AG09319 (cell line): Measurements from ENCODE around the gene CDKAL1.

Source experiments
- DNase-seq: peaks from one replicate; pipeline ENCODE4 v3.0.0-alpha.2; 2010; ENCODE audit warnings: low read depth; ENCODE audit errors: extremely low read depth
- TF ChIP-seq, protein P1 (sequence below): IDR thresholded peaks from 2 replicates; pipeline ENCODE4 v1.5.1; 2011; ENCODE audit warnings: low read depth, mild to moderate bottlenecking, inconsistent platforms, low read length, moderate library complexity

Gene CDKAL1

DNA sequence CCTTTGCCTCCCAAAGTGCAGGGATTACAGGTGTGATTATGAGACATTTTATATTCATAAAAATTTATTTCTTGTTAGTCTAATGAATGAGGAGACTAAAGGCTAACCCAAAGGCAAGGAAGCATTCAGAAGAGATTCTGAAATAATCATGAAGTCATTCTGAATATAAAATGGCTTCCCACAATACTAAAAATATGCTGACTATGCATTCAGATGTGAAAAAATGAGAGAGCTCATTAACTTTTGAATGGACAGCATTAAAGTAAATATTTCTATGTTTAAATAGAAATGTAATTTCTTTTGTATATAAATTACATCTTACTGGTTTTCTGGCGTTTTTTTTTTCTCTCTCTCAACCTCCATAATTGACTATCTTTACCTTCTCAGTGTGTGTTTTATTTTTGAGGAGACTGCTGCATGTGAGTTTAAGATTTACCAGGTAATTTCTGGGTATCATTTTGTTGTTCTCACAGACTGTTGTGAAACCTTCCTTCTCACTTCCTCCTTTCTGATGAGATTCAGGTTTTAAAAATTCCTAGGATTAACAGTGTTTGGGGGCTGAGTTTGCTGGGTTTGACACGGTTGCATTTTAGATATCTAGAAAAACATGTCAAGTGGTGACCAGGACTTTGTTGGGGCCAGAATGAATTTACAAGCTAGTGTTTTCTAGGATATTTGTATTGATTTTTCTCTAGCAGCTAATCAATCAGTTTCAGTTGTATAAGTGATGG is 316.6 kb downstream of the CDKAL1 start:
- DNase-seq, result no peak
- TF ChIP-seq, protein P1, sequence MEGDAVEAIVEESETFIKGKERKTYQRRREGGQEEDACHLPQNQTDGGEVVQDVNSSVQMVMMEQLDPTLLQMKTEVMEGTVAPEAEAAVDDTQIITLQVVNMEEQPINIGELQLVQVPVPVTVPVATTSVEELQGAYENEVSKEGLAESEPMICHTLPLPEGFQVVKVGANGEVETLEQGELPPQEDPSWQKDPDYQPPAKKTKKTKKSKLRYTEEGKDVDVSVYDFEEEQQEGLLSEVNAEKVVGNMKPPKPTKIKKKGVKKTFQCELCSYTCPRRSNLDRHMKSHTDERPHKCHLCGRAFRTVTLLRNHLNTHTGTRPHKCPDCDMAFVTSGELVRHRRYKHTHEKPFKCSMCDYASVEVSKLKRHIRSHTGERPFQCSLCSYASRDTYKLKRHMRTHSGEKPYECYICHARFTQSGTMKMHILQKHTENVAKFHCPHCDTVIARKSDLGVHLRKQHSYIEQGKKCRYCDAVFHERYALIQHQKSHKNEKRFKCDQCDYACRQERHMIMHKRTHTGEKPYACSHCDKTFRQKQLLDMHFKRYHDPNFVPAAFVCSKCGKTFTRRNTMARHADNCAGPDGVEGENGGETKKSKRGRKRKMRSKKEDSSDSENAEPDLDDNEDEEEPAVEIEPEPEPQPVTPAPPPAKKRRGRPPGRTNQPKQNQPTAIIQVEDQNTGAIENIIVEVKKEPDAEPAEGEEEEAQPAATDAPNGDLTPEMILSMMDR, result no peak

DNA sequence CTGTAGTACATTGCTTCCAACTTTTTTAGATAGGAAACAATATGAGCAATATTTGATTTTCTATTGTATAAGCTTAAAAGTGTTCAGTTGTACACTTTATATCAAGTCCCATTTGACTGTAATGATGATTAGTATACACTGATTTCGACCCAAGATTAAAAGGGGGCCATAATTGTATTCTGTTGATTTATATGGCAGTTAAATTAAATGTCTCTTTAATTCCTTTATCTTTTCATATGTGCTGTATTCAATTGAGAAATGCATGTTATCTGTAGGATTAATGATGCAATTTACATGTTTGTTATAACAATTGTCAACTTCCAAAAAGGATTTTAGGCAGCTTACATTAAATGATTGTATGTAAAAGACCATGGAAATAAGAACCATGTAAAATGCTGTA is 317.5 kb downstream of the CDKAL1 start:
- TF ChIP-seq, protein P1, result no peak
- no peak for DNase-seq

DNA sequence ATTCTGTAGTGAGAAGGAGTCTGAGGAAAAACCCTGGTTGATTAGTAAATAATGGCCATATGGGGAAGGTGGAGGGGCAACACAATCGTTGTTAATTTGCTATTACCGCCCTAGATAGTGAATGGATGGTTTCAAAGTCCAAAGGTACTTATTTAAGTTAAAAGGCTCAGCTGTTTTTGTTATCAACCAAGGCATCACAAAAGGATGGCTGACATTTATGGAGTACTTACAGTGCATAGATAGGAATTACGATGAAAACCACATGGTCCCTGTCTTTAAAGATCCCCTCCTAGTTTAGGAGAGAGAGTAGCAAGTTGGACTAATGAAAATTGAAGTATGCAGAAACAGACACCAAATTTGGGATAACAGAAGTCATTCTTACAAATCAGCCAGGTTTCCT is 319.6 kb downstream of the CDKAL1 start:
- DNase-seq, result no peak
- TF ChIP-seq, protein P1, result no peak

DNA sequence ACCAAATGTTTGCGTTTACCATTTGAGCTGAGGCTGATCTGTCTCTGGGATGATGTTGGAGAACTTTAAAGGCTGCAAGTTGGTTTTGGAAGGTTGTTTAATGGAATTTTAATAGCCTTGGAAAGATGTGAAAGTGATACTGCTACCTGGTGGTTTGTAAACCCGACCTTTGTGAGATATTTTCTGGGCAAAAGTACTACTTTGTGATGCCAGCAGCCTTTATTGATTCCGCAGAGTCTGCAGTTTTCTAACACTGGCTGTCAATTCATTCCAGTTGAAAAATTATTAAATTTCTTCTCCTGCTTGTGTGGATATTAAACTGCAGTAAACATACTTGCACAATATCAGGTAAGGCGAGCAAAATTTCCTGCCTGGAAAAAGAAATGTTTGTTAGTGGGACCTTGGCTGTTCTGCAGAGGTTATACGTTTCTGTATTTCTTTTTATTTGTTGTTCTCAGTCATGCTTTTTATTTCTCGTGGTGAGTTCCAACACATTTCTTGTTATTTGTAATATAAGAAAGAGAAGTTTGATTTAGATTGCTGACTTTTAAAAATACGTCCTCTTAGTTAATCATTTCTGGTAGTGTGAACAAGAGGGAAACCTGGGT is 322.5 kb downstream of the CDKAL1 start:
- TF ChIP-seq, protein P1, result no peak
- DNase-seq, result no peak

DNA sequence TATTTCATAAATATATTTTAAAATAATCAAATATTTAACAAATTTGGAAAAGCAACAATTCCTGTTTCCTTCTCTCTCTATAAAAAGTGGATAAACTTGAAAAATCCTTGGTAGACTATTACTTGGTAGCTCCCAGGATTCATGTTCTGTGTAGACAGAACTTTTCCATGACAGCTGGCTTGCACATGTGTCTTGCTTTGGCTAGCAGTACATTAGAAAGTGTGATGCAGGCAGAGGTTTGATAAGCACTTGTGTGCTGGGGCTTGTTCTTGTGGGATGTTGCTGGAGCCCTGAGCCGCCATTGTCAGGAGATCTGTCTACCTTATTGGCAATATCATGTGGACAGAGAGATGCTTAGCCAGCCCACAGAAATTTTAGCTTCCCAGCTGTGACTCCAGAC is 327.2 kb downstream of the CDKAL1 start:
- no peak for DNase-seq
- TF ChIP-seq, protein P1, result no peak

DNA sequence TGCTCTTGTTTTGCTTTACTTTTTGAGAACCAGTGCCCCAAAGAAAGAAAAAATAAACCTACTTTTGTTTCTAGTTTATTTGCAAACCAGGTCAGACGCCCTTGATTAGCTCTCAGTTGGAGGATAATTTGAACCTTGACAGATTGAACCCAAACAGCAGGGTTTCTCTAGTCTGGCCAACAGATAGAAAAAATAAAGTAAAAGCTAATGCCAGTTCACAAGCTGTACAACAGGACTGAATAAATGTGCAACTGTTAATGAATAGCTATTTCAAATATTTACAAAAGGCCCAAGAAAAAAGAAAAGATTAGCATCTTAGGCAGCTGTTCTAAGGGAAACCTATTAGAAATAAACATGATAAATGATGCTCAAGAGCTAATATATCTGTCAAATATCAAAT is 331.8 kb downstream of the CDKAL1 start:
- no peak for DNase-seq
- TF ChIP-seq, protein P1, result no peak

DNA sequence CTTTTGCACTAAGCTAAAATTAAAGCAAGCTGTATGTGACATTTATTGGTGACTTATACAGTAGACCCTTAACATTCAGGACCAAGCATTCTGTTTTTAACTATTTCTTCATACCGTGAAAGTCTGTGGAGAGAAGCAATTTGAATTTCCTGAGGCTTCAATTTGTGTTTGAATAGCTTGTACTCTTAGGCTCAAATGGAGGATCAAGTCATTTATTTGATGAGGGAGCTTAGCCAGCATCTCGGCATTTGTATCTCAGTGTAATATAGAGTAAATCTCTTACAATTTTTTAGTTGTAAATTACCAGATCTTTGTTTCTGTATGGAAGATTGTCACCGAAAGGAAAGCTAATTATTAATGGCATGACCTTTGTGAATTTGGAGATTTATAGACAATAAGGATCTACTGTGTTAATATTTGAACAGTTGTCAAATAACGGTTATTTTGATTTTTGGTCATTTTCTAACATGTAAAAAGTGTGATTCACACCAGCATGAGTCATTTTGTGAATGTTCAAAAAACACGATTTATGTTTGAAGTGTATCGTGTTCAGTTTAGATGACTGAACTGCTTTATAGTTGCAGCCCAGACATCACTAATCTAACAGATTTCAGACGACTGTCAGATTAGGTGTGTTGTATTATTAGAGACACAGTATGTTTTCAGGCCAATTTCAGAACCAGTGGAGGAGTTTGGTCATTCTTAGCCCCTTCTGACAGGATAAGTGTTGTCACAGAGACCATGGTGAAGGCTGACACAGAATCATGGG is 332.9 kb downstream of the CDKAL1 start:
- TF ChIP-seq, protein P1, result no peak
- DNase-seq, result no peak
